ENCODE measurements around the gene PARN. TPM values are rescaled to one million over a fixed set of nuclear protein-coding genes. Genes with fewer than 3 reads are reported as not detected.

PARN gene
- total RNA-seq, 1 experiment from 2014 or later, result 57.8 TPM

GRCh38 chr16:14566599-14566998 lies 63.5 kb downstream of the PARN start:
- POLR2A ChIA-PET, result no interaction called here
- CTCF ChIA-PET, result no interaction called here
- H3K4me1 ChIP-seq (ENCODE audit: control insufficient read depth, insufficient read depth, low read length), result peaks cover 19% of the 10 kb centered on the region; the same call in 1 of the 2 replicates
- H3K9me3 ChIP-seq (ENCODE audit: control insufficient read depth, insufficient read depth, low read depth, low read length), result no peaks in the 10 kb centered on the region
- ATAC-seq, result no peak
- H3K27me3 ChIP-seq (ENCODE audit: control insufficient read depth, insufficient read depth, low read length), result no peaks in the 10 kb centered on the region
- no peak overlapping the region for H3K4me3 ChIP-seq (ENCODE audit: low read depth in 2 of 2, low read length in 2 of 2)
- intact Hi-C loops (cut with micrococcal nuclease; ENCODE audit: unreplicated experiment) (no loop called here), in situ Hi-C loops (cut with HindIII; ENCODE audit: low pct_unique_long_range_greater_than_20kb, low sequenced_read_pairs) (no loop called here)
- no peak for DNase-seq (ENCODE audit: low read depth, low spot score)
- no TSS peak for BruUV-seq (replicated peaks)
- no peaks in the 10 kb centered on the region for H3K36me3 ChIP-seq (ENCODE audit: control insufficient read depth, insufficient read depth, low read length)
- H3K27ac ChIP-seq (ENCODE audit: low read length), result no peak overlapping the region
- TF ChIP-seq POLR2AphosphoS5 (IDR thresholded peaks at IDR 0.05; ENCODE audit: low read depth, low read length), result no peak
- no peak for TF ChIP-seq CTCF (IDR thresholded peaks at IDR 0.05)
- TF ChIP-seq REST (IDR thresholded peaks at IDR 0.05; ENCODE audit: insufficient read depth in 1 of 2, low read depth in 2 of 2, low read length in 1 of 2), result no peak
- TF ChIP-seq TCF7L2 (IDR thresholded peaks at IDR 0.05; ENCODE audit: low read depth, low read length), result no peak
- TF ChIP-seq SIN3A (IDR thresholded peaks at IDR 0.05; ENCODE audit: borderline replicate concordance, insufficient read depth, low read depth, low read length), result no peak

GRCh38 chr16:14565688-14566025 lies 64.4 kb downstream of the PARN start:
- Histone ChIP-seq H3K36me3 (ENCODE audit: control insufficient read depth, insufficient read depth, low read length) (no peaks in the 10 kb centered on the region), H3K27ac (ENCODE audit: low read length) (no peak overlapping the region), H3K9me3 (ENCODE audit: control insufficient read depth, insufficient read depth, low read depth, low read length) (no peaks in the 10 kb centered on the region), H3K27me3 (ENCODE audit: control insufficient read depth, insufficient read depth, low read length) (no peaks in the 10 kb centered on the region), H3K4me3 (ENCODE audit: low read depth in 2 of 2, low read length in 2 of 2) (no peak overlapping the region), H3K4me1 (ENCODE audit: control insufficient read depth, insufficient read depth, low read length) (peaks cover 19% of the 10 kb centered on the region; the same call in 1 of the 2 replicates)
- TF ChIP-seq SIN3A (IDR thresholded peaks at IDR 0.05; ENCODE audit: borderline replicate concordance, insufficient read depth, low read depth, low read length), result no peak
- no peak for TF ChIP-seq CTCF (IDR thresholded peaks at IDR 0.05)
- no peak for TF ChIP-seq REST (IDR thresholded peaks at IDR 0.05; ENCODE audit: insufficient read depth in 1 of 2, low read depth in 2 of 2, low read length in 1 of 2)
- TF ChIP-seq POLR2AphosphoS5 (IDR thresholded peaks at IDR 0.05; ENCODE audit: low read depth, low read length), result no peak
- TF ChIP-seq TCF7L2 (IDR thresholded peaks at IDR 0.05; ENCODE audit: low read depth, low read length), result no peak
- ATAC-seq (peak; percentile 21; the same call in 1 of the 2 replicates), DNase-seq (ENCODE audit: low read depth, low spot score) (no peak)
- in situ Hi-C loops (cut with HindIII; ENCODE audit: low pct_unique_long_range_greater_than_20kb, low sequenced_read_pairs), result no loop called here
- no TSS peak for BruUV-seq (replicated peaks)
- intact Hi-C loops (cut with micrococcal nuclease; ENCODE audit: unreplicated experiment), result no loop called here
- CTCF ChIA-PET, result no interaction called here
- POLR2A ChIA-PET, result no interaction called here
